ENCODE measurements around the gene LAMTOR5.

The LAMTOR5 gene

GRCh38 chr1:110387048-110387754, 20.3 kb downstream of the LAMTOR5 start:
- DNase-seq: no peak

DNA sequence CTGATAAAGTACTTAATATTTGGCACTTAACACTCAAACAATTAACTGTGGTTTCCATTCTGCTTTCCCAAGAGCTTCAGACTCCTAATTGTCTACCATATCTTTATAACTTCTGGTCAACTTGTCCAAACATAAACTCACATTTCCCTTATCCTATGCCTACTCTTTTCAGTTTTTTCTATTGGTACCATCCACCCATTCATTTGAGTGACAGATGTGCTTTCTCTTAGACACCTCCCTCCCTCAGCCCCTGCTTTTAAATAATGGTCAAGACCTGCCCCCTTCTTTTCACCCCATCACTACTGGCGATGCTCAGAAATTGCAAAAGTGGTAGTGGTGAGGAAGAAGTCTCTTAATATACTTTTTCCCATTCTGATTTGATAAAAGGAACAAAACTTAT, 22.1 kb downstream of the LAMTOR5 start:
- no peak for DNase-seq

DNA sequence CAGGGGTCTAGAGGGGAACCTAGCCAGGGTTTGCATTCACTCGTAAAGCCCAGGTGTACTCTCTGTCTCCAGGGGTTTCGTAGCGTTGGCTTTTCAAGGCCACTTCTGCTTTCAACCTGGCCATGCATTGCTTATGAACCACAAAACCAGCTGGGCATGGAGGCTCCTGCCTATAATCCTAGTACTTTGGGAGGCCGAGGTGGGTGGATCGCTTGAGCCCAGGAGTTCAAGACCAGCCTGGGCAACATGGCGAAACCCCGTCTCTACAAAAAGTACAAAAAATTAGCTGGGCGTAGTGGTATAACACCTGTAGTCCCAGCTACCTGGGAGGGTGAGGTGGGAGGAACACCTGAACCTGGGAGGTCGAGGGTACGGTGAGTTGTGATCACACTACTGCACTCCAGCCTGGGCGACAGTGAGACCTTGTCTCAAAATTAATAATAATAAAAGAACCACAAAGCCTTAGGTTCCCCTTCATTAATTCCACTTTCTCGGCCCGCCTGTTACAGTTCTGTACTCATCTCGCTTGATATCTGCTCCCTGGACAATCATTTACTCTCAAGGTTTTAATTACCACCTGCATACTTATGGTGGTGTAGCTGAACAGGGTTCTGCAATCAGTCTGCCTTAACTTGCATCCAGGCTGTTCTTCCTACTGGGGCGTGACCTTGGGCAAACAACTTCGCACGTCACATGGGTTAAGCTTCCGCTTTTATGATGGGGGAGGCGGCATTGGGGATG, 22.7 kb downstream of the LAMTOR5 start:
- no peak for DNase-seq

GRCh38 chr1:110383251-110383990, 24.1 kb downstream of the LAMTOR5 start:
- DNase-seq: no peak

GRCh38 chr1:110380672-110381283, 26.7 kb downstream of the LAMTOR5 start:
- peak; percentile 44 for DNase-seq

- no peak for DNase-seq
These were observed 32.0 kb downstream of the LAMTOR5 start for GRCh38 chr1:110375490-110375889.

GRCh38 chr1:110370827-110371226, 36.7 kb downstream of the LAMTOR5 start:
- DNase-seq: peak; percentile 50

- no peak for DNase-seq
These were observed 43.3 kb downstream of the LAMTOR5 start for GRCh38 chr1:110364221-110364620.

DNA sequence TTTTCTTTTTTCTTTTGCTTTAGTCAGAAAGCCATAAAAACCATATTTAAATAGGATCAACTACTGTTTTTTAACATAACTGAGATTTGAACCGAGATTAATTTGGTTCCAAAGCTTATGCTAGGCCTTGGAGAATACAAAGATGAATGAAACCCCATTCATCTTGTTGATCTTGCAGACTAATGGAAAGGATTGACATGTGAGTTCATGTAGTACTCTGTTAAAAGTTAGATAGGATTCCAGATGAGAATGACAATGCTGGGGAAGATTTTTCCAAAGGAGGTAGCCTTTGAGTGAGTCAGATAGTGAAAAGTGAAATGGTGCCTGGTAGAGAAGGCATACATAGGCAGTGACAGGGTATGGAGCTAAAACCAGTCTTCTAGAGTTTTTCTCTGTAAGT, 45.6 kb downstream of the LAMTOR5 start:
- DNase-seq: no peak

- DNase-seq: no peak
These were observed 47.1 kb downstream of the LAMTOR5 start for GRCh38 chr1:110360431-110360830.

- DNase-seq: no peak
These were observed 51.1 kb downstream of the LAMTOR5 start for GRCh38 chr1:110356379-110356778.

DNA sequence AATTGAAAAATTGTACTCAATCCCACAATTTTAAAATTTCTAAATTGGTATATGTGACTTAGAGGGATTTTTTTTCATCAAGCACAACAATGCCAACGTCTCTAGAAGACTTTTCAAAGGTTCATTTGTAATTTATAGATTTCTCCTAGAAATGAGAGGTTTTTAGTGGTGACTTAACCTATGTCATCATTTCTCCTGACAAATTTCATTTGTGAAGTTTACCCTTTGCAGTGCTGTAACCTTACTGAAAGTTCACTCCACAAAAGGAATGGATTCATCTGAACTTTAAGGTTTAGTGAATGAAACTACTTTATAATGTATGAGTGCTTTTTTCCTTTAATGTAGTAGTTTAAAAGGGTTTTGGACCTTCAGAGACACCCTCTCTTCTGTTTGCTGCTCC, 52.2 kb downstream of the LAMTOR5 start:
- DNase-seq: no peak
